Activated T-helper 2 cell treated with anti-CD3 and anti-CD28 coated beads, Interferon-gamma antibody, Interleukin-2, Interleukin-4, amounts not matched to agents 10 μg/mL and 5 μg/mL and 100 μg/mL, durations not matched to agents 14 hours and 24 hours and 36 hours (primary cell): Measurements from ENCODE around the gene PRR15L. TPM values are rescaled to one million over a fixed set of nuclear protein-coding genes. Genes with fewer than 3 reads are reported as not detected.

ENCODE experiments used
- DNase-seq: peaks from one replicate; pipeline ENCODE4 v3.0.0; 2021; ENCODE audit warnings: low spot score
- H3K27ac Mint-ChIP-seq: one replicate; pipeline ENCODE4 v1.8.0; 2021; ENCODE audit warnings: mixed read lengths
- H3K27me3 Mint-ChIP-seq: one replicate; pipeline ENCODE4 v1.8.0; 2021; ENCODE audit warnings: low read depth, mixed read lengths
- H3K36me3 Mint-ChIP-seq: one replicate; pipeline ENCODE4 v1.8.0; 2021; ENCODE audit warnings: low read depth, mixed read lengths
- H3K4me1 Mint-ChIP-seq: one replicate; pipeline ENCODE4 v1.8.0; 2021; ENCODE audit warnings: low read depth, mixed read lengths
- H3K4me3 Mint-ChIP-seq: one replicate; pipeline ENCODE4 v1.8.0; 2021; ENCODE audit warnings: low read depth, mild to moderate bottlenecking, moderate library complexity, mixed read lengths
- H3K9me3 Mint-ChIP-seq: one replicate; pipeline ENCODE4 v1.8.0; 2021; ENCODE audit warnings: mixed read lengths
- intact Hi-C: fragments of 100-400 bp; cut with micrococcal nuclease; formaldehyde crosslinking; loops from one replicate; pipeline ENCODE4 v1.15.1; 2023
- total RNA-seq: library from RNA; stranded (reverse); gene quantifications from 2 replicates; pipeline ENCODE4 v1.2.3, GENCODE V29; 2022

Gene PRR15L
- total RNA-seq, 1 donor from 2014 or later: not detected

DNA sequence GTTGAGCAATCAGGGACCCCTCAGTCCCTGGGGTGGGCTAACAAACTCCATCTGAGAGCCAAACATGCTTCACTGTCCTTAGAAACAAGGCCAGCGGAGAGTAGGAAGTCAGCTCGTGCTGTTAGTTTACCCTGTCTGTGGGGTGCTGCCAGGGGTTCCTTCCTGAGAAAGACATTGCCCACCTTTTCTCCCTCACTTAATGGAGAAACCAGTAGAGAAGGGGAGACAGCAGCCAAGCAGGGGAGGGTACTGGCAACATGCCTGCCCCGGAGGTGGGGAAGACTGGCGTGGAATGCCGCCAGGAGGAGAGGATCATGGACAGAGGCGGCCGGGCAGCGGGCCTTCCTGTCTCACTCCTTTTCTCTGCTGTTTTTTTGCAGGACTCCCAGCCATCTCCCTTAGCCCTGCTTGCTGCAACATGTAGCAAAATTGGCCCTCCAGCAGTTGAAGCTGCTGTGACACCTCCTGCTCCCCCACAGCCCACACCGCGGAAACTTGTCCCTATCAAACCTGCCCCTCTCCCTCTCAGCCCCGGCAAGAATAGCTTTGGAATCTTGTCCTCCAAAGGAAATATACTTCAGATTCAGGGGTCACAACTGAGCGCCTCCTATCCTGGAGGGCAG lies 41.8 kb downstream of the PRR15L start:
- no peak overlapping the region for H3K27ac Mint-ChIP-seq
- intact Hi-C loops: no loop called here
- DNase-seq: no peak
- peaks cover 35% of the 10 kb centered on the region for H3K36me3 Mint-ChIP-seq
- no peaks in the 10 kb centered on the region for H3K27me3 Mint-ChIP-seq
- H3K9me3 Mint-ChIP-seq: no peaks in the 10 kb centered on the region
- H3K4me3 Mint-ChIP-seq: no peak overlapping the region
- no peaks in the 10 kb centered on the region for H3K4me1 Mint-ChIP-seq

- Mint-ChIP-seq H3K36me3 (peaks cover 33% of the 10 kb centered on the region), H3K9me3 (no peaks in the 10 kb centered on the region), H3K27ac (no peak overlapping the region), H3K27me3 (no peaks in the 10 kb centered on the region), H3K4me1 (no peaks in the 10 kb centered on the region), H3K4me3 (no peak overlapping the region)
- intact Hi-C loops: no loop called here
- no peak for DNase-seq
Observed at GRCh38 chr17:47914306-47914948, 43.3 kb downstream of the PRR15L start.

DNA sequence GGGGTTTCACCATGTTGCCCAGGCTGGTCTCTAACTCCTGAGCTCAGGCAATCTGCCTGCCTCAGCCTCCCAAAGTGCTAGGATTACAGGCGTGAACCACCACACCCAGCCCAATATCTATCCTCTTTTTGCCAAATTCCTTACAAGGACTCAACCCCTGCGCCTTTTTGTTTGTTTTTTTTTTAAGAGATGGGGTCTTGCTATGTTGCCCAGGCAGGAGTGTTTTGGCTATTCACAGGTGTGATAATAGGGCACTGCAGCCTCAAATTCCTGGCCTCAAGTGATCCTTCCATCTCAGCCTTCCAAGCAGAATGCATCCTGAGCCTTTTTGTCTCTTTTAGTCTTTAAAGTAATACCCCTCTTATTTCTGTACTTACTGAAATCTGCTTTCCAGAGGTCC lies 44.6 kb downstream of the PRR15L start:
- DNase-seq: no peak
- intact Hi-C loops: no loop called here
- no peak overlapping the region for H3K27ac Mint-ChIP-seq
- peaks cover 28% of the 10 kb centered on the region for H3K36me3 Mint-ChIP-seq
- no peak overlapping the region for H3K4me3 Mint-ChIP-seq
- H3K9me3 Mint-ChIP-seq: no peaks in the 10 kb centered on the region
- H3K27me3 Mint-ChIP-seq: no peaks in the 10 kb centered on the region
- H3K4me1 Mint-ChIP-seq: peaks cover 2% of the 10 kb centered on the region

GRCh38 chr17:47907932-47908562 lies 49.6 kb downstream of the PRR15L start:
- Mint-ChIP-seq H3K9me3 (no peaks in the 10 kb centered on the region), H3K4me3 (no peak overlapping the region), H3K27ac (no peak overlapping the region), H3K36me3 (peaks cover 10% of the 10 kb centered on the region), H3K27me3 (no peaks in the 10 kb centered on the region), H3K4me1 (peaks cover 5% of the 10 kb centered on the region)
- intact Hi-C loops: no loop called here
- DNase-seq: no peak

GRCh38 chr17:47906443-47906842 lies 51.2 kb downstream of the PRR15L start:
- Mint-ChIP-seq H3K4me1 (peaks cover 5% of the 10 kb centered on the region), H3K27me3 (no peaks in the 10 kb centered on the region), H3K4me3 (no peak overlapping the region), H3K27ac (no peak overlapping the region), H3K9me3 (no peaks in the 10 kb centered on the region), H3K36me3 (peaks cover 14% of the 10 kb centered on the region)
- intact Hi-C loops: no loop called here
- no peak for DNase-seq

DNA sequence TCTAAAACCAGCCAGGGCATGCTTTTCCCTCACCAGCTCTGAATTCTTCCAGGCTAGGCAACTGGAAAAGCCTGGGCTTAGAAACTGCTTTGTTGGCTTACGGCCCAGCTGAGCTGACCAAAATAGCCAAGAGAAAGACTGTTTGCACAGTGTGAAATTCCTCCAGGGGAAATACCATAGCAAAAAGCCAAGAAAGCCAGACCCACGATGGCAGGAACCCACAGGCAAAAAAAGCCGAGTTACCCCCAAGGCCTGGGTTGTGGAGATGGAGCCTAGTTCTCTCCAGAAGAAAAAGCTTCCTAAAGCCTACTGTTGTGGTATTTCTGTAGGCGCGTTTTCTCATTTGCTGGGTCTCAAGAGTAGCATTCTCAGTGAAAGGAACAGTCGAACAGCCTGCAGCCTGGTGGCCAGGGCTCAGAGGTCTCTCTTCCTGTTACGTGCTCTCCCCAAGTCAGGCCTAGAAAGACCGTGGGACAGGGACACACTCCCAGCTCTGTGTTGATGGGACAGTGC lies 52.4 kb downstream of the PRR15L start:
- Mint-ChIP-seq H3K27me3 (no peaks in the 10 kb centered on the region), H3K36me3 (peaks cover 14% of the 10 kb centered on the region), H3K4me3 (no peak overlapping the region), H3K4me1 (peaks cover 5% of the 10 kb centered on the region), H3K9me3 (no peaks in the 10 kb centered on the region), H3K27ac (no peak overlapping the region)
- intact Hi-C loops: no loop called here
- DNase-seq: no peak

- Mint-ChIP-seq H3K4me1 (peaks cover 10% of the 10 kb centered on the region), H3K9me3 (no peaks in the 10 kb centered on the region), H3K27ac (no peak overlapping the region), H3K4me3 (no peak overlapping the region), H3K27me3 (no peaks in the 10 kb centered on the region), H3K36me3 (peaks cover 17% of the 10 kb centered on the region)
- intact Hi-C loops: no loop called here
- no peak for DNase-seq
Observed at GRCh38 chr17:47902039-47902744, 55.5 kb downstream of the PRR15L start.

Other genes with a start within 250 kb of the PRR15L start
- 40.4 and 40.6 TPM in 2 replicates for gene TBX21, start 224.6 kb downstream of the PRR15L start, total RNA-seq
- 19.5 and 20.7 TPM in 2 replicates for gene OSBPL7, start 136.1 kb downstream of the PRR15L start, total RNA-seq
- 52.2 and 54.1 TPM in 2 replicates for gene MRPL10, start 126.3 kb downstream of the PRR15L start, total RNA-seq
- gene LRRC46, start 126.2 kb downstream of the PRR15L start, total RNA-seq: 0.64 and 0.92 TPM in 2 replicates
- 23.5 and 27.5 TPM in 2 replicates for gene SCRN2, start 116.6 kb downstream of the PRR15L start, total RNA-seq
- 0.09 and 0.14 TPM in 2 replicates for gene SP6, start 106.7 kb downstream of the PRR15L start, total RNA-seq
- 16.5 and 19.7 TPM in 2 replicates for gene SP2, start 61.6 kb downstream of the PRR15L start, total RNA-seq
- 41.0 and 45.9 TPM in 2 replicates for gene PNPO, start 16.3 kb downstream of the PRR15L start, total RNA-seq
- 192 and 199 TPM in 2 replicates for gene CDK5RAP3, start 13.2 kb upstream of the PRR15L start, total RNA-seq
- 5.7 and 5.9 TPM in 2 replicates for gene COPZ2, start 79.9 kb upstream of the PRR15L start, total RNA-seq
- gene NFE2L1, start 90.5 kb upstream of the PRR15L start, total RNA-seq: 66.2 and 71.3 TPM in 2 replicates
- gene CBX1, start 143.6 kb upstream of the PRR15L start, total RNA-seq: 64.5 TPM in 2 replicates
- 28.4 and 29.8 TPM in 2 replicates for gene SNX11, start 149.9 kb upstream of the PRR15L start, total RNA-seq